HFFc6 (cell line): ENCODE data around the gene MRPL37. TPM values are rescaled to one million over a fixed set of nuclear protein-coding genes. Genes with fewer than 3 reads are reported as not detected.

Experiments
- DNase-seq: peaks from one replicate; pipeline ENCODE4 v3.0.0-alpha.2; 2018
- H3K27ac Mint-ChIP-seq: 2 replicates; pipeline ENCODE4 v1.8.0; 2020; ENCODE audit warnings: mild to moderate bottlenecking, mixed read lengths
- H3K27me3 Mint-ChIP-seq: 2 replicates; pipeline ENCODE4 v1.8.0; 2021; ENCODE audit warnings: mild to moderate bottlenecking, moderate library complexity, mixed read lengths; ENCODE audit not compliant: insufficient read depth
- H3K36me3 Mint-ChIP-seq: 2 replicates; pipeline ENCODE4 v1.8.0; 2021; ENCODE audit warnings: low read depth, mixed read lengths
- H3K4me1 Mint-ChIP-seq: 2 replicates; pipeline ENCODE4 v1.8.0; 2020; ENCODE audit warnings: low read depth, mixed read lengths
- H3K4me3 Mint-ChIP-seq: 2 replicates; pipeline ENCODE4 v1.8.0; 2020; ENCODE audit warnings: mild to moderate bottlenecking, moderate library complexity, mixed read lengths
- H3K9me3 Mint-ChIP-seq: 2 replicates; pipeline ENCODE4 v1.8.0; 2020; ENCODE audit warnings: mild to moderate bottlenecking, mixed read lengths
- CTCF ChIP-seq: fragments of 200-600 bp; sonication (generic); IDR thresholded peaks from 2 replicates; pipeline ENCODE4 v1.5.0; 2021; ENCODE audit warnings: antibody characterized with exemption, mild to moderate bottlenecking
- long read RNA-seq: library from polyadenylated mRNA; unstranded; transcript quantifications from one replicate; pipeline ENCODE4 v2.0.0, GENCODE V29; 2019
- total RNA-seq, 6 experiments: library from RNA; stranded (reverse); fragmentation: NEBNext Ultra II Directional; extraction: Animal tissue kit (Norgen Biotek cat#: 25700); gene quantifications; 2 replicates in 1 of 6; 3 replicates in 5 of 6; pipeline ENCODE4 v1.2.3, GENCODE V29; 2021

The MRPL37 gene
- total RNA-seq, result 100 to 1,000 TPM; 119 to 135 (median 126) TPM
- long read RNA-seq, transcript MRPL37-202 (7 exons, 1,483 nt), result major isoform, 94 of 121 reads
- long read RNA-seq, partial matches to known transcripts, result 8 of 121 reads
- long read RNA-seq, other reads (novel, unspliced or antisense), result 19 of 121 reads

GRCh38 chr1:54199765-54200518 is at the start of gene MRPL37, which contains the start of gene CYB5RL:
Gene MRPL37 (plus strand): TSS chr1:54200167. CDS start chr1:54200244, 77 bp downstream.
Gene CYB5RL (minus strand): TSS chr1:54200030. CDS start chr1:54195616, 4,414 bp downstream.
- TF ChIP-seq CTCF, result no peak
- peaks cover 37% of the 10 kb centered on the region for H3K4me1 Mint-ChIP-seq

GRCh38 chr1:54151013-54151412 is 49.0 kb upstream of the MRPL37 start:
- Mint-ChIP-seq H3K4me3 (no peak overlapping the region), H3K4me1 (peaks cover 12% of the 10 kb centered on the region), H3K27ac (no peak overlapping the region), H3K36me3 (no peaks in the 10 kb centered on the region), H3K27me3 (peaks cover 2% of the 10 kb centered on the region; the same call in 1 of the 2 replicates), H3K9me3 (no peaks in the 10 kb centered on the region)
- no peak for TF ChIP-seq CTCF
- no peak for DNase-seq

More at GRCh38 chr1:54199765-54200518, at the start of gene MRPL37, which contains the start of gene CYB5RL:
- Mint-ChIP-seq H3K9me3 (no peaks in the 10 kb centered on the region), H3K27ac (peak within 1 kb of the TSS; percentile 84), H3K4me3 (peak within 1 kb of the TSS; percentile 96), H3K27me3 (no peaks in the 10 kb centered on the region), H3K36me3 (peaks cover 2% of the 10 kb centered on the region)
- DNase-seq, result peak; percentile 97

- Mint-ChIP-seq H3K27ac (no peak within 1 kb of the TSS), H3K4me1 (peaks cover 12% of the 10 kb centered on the region), H3K9me3 (no peaks in the 10 kb centered on the region), H3K27me3 (peaks cover 2% of the 10 kb centered on the region; the same call in 1 of the 2 replicates), H3K36me3 (no peaks in the 10 kb centered on the region), H3K4me3 (peak within 1 kb of the TSS; percentile 23; the same call in 1 of the 2 replicates)
- DNase-seq, result no peak
- no peak for TF ChIP-seq CTCF
Observed at GRCh38 chr1:54152696-54153095, 47.3 kb upstream of the MRPL37 start, which contains the start of gene CDCP2. Gene CDCP2 (minus strand): TSS chr1:54153000. CDS start chr1:54152922, 78 bp downstream.

GRCh38 chr1:54153535-54154439 is 46.2 kb upstream of the MRPL37 start:
- no peak for TF ChIP-seq CTCF
- Mint-ChIP-seq H3K4me1 (peaks cover 12% of the 10 kb centered on the region), H3K27me3 (peaks cover 2% of the 10 kb centered on the region; the same call in 1 of the 2 replicates), H3K27ac (no peak overlapping the region), H3K9me3 (no peaks in the 10 kb centered on the region), H3K4me3 (peak overlapping the region; percentile 23; the same call in 1 of the 2 replicates), H3K36me3 (no peaks in the 10 kb centered on the region)
- peak; percentile 55 for DNase-seq

GRCh38 chr1:54156201-54156600 is 43.8 kb upstream of the MRPL37 start:
- no peak overlapping the region for H3K4me3 Mint-ChIP-seq

More at GRCh38 chr1:54156201-54156600, 43.8 kb upstream of the MRPL37 start:
- H3K27ac Mint-ChIP-seq, result no peak overlapping the region
- H3K4me1 Mint-ChIP-seq, result peaks cover 21% of the 10 kb centered on the region
- no peak for TF ChIP-seq CTCF
- DNase-seq, result no peak
- H3K36me3 Mint-ChIP-seq, result no peaks in the 10 kb centered on the region
- no peaks in the 10 kb centered on the region for H3K9me3 Mint-ChIP-seq
- peaks cover 5% of the 10 kb centered on the region for H3K27me3 Mint-ChIP-seq
